ENCODE measurements around the gene ATXN2.

- TF ChIP-seq, protein P1, sequence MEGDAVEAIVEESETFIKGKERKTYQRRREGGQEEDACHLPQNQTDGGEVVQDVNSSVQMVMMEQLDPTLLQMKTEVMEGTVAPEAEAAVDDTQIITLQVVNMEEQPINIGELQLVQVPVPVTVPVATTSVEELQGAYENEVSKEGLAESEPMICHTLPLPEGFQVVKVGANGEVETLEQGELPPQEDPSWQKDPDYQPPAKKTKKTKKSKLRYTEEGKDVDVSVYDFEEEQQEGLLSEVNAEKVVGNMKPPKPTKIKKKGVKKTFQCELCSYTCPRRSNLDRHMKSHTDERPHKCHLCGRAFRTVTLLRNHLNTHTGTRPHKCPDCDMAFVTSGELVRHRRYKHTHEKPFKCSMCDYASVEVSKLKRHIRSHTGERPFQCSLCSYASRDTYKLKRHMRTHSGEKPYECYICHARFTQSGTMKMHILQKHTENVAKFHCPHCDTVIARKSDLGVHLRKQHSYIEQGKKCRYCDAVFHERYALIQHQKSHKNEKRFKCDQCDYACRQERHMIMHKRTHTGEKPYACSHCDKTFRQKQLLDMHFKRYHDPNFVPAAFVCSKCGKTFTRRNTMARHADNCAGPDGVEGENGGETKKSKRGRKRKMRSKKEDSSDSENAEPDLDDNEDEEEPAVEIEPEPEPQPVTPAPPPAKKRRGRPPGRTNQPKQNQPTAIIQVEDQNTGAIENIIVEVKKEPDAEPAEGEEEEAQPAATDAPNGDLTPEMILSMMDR (IDR thresholded peaks at IDR 0.05), result no peak
- no peak for TF ChIP-seq EP300 (IDR thresholded peaks at IDR 0.05)
- TF ChIP-seq POLR2A (IDR thresholded peaks at IDR 0.05), result no peak
Observed at GRCh38 chr12:111469401-111469800, 129.7 kb downstream of the ATXN2 start.
